ENCODE measurements around the gene HIPK2.

DNA sequence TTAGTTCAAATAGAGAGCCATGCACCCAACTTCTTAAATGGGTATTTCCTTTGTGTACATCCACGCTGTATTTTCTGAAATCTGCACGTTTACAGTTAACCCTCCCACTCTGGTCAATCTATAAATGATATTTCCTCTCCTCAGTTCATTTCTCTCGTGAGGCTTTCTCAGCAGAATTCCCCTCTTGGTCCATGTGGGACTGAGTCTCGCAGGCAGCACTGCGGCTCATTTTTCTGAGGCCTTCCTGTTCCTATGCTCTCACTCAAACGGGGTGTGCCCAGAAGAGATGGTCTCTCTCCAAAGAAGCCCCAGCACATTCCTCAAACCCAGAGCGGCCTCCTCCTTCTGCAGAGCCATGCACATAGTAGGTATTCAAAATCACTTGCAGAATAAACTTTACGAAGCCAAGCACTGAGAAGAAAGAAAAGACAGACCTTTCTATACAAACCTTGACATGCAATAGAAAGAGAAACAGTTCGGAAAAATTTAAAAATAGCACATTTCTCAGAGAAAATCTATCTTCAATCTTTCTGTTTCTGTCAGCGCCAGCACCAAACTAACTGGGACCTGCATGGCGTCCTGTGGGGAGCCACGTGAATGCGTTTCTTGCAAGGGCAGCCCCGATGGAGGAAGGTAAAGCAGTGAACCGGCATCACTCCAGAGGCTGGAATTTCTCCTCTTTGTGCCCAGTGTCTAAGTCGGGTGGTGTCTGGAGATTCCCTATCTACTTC lies 77.1 kb downstream of the HIPK2 start:
- TF ChIP-seq POLR2AphosphoS5 (IDR thresholded peaks at IDR 0.05): no peak
- TF ChIP-seq, protein P1, sequence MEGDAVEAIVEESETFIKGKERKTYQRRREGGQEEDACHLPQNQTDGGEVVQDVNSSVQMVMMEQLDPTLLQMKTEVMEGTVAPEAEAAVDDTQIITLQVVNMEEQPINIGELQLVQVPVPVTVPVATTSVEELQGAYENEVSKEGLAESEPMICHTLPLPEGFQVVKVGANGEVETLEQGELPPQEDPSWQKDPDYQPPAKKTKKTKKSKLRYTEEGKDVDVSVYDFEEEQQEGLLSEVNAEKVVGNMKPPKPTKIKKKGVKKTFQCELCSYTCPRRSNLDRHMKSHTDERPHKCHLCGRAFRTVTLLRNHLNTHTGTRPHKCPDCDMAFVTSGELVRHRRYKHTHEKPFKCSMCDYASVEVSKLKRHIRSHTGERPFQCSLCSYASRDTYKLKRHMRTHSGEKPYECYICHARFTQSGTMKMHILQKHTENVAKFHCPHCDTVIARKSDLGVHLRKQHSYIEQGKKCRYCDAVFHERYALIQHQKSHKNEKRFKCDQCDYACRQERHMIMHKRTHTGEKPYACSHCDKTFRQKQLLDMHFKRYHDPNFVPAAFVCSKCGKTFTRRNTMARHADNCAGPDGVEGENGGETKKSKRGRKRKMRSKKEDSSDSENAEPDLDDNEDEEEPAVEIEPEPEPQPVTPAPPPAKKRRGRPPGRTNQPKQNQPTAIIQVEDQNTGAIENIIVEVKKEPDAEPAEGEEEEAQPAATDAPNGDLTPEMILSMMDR (IDR thresholded peaks at IDR 0.05): no peak
